HG02870 (cell line): Measurements from ENCODE around the gene OR2L5.

Experiments used
- ATAC-seq: cut with Tn5 transposase; IDR thresholded peaks from one replicate; pipeline ENCODE4 v1.9.1; 2021; ENCODE audit warnings: mild to moderate bottlenecking, moderate library complexity; ENCODE audit not compliant: unreplicated experiment

Gene OR2L5, protein sequence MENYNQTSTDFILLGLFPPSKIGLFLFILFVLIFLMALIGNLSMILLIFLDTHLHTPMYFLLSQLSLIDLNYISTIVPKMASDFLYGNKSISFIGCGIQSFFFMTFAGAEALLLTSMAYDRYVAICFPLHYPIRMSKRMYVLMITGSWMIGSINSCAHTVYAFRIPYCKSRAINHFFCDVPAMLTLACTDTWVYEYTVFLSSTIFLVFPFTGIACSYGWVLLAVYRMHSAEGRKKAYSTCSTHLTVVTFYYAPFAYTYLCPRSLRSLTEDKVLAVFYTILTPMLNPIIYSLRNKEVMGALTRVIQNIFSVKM

DNA sequence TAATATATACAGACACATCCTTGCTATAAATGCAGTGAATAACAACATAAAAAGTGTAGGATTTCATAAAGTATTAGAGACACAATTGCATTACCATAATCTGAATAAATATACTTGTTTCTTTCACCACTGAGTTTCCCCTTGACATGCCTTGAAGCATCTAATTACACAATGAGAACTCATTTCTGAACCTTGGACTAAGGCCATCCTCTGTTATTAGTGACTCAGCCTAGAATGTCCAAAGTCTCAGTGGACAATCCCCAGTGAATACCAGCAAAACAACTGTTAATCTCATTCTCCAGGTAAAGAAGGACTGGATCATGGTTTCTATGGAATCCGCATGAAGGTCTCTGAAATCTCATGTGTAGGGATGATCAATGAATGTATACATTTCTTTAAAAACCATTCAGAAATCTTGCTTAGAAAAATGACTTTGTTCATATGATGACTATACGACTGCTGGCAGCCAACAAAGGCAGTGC lies at the start of gene OR2L5:
Gene OR2L5 (plus strand): TSS at position 432 of the 482 bp plus-strand sequence. CDS start 8,288 bp downstream, outside the sequence.
- ATAC-seq: no peak

DNA sequence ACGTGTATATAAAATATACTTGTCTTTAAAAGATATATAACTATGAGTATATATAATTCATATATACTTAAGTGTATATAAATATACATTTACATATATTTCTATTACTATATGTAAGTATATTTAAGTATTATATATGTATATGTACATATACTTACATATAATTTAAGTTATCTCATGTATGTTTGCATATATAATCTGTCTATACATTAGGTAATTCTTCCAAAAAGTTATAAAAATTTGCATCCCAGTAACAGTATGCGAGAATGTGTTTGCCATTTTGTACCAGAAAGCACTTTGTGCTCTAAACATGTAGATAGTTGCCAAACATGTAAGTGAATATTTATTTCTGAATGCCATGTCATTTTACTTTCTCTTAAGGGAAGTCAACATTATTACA lies 48.5 kb upstream of the OR2L5 start, which contains the start of gene OR2AK2:
Gene OR2AK2 (plus strand): TSS at position 301 of the 400 bp plus-strand sequence. CDS start 144 bp downstream, outside the sequence.
- no peak for ATAC-seq

DNA sequence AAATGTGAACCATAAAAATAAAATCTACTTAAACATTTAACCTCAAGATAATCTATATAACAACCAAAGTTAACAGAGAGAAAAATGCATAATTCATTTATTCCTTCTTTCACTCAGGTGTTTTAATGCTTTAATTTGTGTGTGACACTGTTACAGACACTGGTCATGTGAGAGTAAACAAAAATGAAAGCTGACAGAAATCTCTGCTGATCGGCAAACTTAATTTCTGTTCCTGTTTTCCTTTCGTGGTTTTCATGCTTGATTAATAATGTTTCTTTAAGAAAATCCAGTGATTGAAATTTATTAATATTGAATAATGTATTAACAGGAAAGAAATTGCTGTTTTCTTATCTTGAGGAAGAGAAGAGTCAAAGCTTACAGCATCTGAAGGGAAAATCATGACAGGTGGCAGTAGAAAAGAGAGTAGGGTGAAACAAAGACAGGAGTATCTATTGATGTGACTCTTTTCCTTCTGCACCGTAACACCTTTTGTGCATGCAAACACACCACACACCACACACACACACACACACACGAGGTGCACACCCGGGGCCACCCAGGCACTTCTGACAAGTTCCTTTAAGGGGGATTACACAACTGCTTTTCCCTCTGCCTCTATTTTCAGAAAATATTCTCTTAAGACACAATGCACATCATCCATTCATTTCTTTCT lies 46.8 kb upstream of the OR2L5 start:
- peak; percentile 86 for ATAC-seq

DNA sequence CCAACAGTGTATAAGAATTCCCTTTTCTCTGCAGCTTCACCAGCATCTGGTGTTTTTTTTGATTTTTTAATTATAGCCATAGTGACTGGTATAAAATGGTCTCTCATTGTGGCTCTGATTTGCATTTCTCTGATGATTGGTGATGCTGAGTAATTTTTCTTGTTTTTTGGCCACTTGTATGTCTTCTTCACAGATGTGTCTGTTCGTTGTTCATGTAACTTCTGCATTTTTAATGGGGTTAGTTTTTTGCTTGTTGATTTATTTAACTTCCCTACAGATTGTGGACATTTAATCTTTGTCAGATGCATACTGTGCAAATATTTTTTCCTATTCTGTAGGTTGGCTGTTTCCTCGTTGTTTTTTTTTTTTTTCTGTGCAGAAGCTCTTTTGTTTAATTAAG lies 20.5 kb upstream of the OR2L5 start:
- no peak for ATAC-seq

DNA sequence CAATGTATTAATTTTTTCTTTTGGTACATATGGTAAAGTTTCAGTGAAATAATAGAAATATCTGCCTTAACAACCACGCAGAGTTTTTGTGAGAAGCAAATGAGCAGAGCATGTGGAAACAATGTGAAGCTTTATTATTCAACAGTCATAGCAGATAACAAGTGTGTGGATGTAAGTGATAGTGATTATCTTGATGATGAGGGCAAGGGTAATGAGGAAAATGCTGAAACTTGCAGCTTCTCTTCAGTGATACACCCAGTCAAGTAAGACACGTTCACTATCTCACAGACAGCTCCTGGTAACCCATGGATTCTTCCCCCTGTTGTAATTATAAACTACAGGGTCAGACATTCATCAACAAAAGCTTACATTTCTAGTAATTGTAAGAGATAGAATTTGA lies 14.6 kb upstream of the OR2L5 start:
- no peak for ATAC-seq

DNA sequence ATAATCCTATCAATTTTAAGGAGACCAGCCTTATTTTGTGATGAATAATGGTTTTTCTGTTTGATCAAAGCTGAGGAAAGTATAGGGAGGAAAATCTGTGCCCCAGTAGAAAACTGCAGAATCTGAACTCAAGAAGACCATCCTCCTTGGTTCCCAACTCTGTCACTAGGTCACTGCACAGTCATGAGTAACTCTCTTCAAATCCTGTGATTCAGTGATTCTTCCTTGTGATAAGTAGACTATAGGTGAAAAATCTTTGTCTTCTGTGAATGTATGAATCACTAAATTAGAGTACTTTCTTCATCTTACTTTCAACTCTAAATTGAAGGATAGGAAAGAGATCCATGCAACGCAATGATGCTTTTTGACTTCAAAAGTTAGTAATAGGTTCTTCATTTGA lies 13.3 kb upstream of the OR2L5 start:
- ATAC-seq: no peak

DNA sequence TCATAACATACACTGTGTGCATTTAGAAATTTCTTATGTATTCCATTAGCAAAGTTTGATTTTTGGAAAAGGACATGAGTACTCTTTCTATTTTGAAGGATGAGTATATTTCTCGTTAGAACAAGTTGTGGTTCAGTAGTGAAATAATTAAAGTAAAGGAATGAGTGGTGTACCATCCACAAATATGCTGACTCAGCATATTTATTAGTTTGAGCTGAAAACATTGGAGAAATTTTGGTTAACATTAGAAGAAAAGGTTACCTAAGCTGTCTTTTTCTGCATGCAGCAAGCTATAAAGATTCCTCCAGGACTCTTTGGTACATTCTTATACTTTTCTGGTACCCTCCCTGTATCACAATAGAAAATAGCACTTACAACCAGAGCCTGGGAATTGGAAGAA lies 5.7 kb upstream of the OR2L5 start:
- no peak for ATAC-seq

DNA sequence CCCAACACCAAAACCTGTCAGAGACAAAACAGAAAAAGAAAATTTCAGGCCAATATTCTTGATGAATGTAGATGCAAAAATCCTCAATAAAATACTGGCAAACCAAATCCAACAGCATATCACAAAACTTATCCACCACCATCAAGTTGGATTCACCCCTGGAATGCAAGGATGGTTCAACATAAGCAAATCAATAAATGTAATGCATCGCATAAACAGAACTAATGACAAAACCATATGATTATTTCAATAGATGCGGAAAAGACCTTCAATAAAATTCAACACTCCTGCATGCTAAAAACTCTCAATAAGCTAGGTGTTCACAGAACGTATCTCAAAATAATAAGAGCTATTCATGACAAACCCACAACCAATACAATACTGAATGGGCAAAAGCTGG lies 3.8 kb upstream of the OR2L5 start:
- no peak for ATAC-seq

DNA sequence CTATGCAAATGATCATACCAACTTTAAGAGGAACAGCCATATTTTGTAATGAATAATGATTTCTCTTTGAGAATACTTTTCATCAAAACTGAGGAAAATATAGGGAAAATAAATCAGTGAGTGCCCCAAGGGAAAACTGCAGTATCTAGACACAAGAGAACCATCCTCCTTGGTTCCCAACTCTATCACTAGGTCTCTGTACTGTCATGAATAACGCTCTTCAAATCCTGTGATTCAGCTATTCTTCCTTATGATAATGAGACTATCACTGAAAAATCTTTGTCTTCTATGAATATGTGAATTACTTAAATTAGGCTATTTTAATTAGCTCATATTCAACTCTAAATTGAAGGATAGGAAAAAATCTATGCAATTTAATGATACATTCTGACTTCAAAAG lies 2.3 kb downstream of the OR2L5 start:
- no peak for ATAC-seq

DNA sequence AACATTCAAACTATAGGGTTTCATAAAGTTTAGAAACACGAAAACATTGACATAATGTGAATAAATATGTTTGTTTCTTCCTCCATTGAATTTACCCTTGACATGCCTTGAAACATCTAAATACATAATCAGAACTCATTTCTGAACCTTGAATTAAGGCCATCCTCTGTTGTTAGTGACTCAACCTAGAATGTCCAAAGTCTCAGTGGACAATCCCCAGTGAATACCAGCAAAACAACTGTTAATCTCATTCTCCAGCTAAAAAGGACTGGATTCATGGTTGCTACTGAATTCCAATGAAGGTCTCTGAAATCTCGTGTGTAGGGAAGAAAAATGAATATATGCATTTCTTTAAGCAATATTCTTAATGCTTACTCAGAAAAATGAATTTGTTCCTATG lies 16.3 kb downstream of the OR2L5 start, which contains the start of gene OR2L2:
Gene OR2L2 (plus strand): TSS at position 301 of the 400 bp plus-strand sequence. CDS start 8,198 bp downstream, outside the sequence.
- no peak for ATAC-seq

DNA sequence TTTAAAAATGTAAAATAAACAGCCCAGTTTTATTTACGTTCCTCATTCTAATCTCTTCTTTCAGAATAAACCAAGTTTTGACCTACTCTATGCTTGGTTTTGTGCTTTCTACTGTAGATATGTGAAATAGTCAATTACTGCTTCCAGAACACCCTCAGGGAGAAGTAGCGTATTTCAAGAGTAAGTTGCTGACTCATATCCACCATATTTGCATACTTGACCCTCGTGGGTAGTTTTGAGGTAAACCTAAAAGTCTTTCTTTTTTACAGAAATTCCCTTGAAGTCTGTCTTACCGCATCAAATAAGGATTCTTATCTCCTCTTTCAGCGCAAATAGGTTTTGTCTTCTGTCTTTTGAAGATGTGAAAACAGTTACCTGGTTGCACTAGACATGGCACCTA lies 31.7 kb downstream of the OR2L5 start:
- peak; percentile 66 for ATAC-seq

DNA sequence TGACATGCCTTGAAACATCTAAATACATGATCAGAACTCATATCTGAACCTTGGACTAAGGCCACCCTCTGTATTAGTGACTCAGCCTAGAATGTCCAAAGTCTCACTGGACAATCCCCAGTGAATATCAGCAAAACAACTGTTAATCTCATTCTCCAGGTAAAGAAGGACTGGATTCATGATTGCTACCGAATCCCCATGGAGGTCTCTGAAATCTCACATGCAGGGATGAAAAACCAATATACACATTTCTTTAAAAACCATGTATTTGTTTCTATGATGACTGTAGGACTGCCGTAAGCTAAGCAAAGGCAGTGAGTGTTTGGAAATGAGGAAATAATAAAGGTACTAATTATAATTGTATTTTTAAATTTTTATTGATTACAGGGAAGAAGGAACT lies 33.1 kb downstream of the OR2L5 start, which contains the start of gene OR2L3:
Gene OR2L3 (plus strand): TSS at position 301 of the 400 bp plus-strand sequence. CDS start 13,846 bp downstream, outside the sequence.
- no peak for ATAC-seq

DNA sequence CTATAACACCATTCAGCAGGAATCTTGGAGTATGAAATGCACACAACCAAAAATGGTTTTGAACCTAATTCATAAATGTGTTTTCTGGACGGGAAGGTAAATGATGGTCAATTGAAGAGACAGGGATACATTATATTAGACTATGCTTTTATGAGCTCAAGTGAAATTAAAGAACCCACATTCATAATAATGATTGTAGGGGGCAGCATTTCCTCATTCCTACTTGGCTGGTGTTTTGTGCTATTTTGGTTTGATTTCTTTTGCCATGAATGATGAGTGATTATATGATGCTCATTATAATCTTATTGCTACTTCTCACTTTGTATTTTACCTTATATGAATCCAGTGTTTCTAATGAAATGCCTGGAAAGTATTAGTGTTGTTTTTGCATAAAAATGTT lies 33.5 kb downstream of the OR2L5 start:
- no peak for ATAC-seq

DNA sequence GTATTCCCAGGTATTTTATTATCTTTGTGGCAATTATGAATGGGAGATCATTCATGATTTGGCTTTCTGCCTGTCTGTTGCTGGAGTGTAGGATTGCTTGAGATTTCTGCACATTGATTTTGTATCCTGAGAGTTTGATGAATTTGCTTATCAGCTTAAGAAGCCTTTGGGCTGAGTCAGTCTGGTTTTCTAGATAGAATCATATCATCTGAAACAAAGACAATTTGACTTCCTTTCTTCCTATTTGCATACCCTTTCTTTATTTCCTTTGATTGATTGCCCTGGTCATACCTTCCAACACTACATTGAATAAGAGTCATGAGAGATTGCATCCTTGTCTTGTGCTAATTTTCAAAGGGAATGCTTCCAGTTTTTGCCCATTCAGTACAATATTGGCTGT lies 41.2 kb downstream of the OR2L5 start:
- no peak for ATAC-seq

DNA sequence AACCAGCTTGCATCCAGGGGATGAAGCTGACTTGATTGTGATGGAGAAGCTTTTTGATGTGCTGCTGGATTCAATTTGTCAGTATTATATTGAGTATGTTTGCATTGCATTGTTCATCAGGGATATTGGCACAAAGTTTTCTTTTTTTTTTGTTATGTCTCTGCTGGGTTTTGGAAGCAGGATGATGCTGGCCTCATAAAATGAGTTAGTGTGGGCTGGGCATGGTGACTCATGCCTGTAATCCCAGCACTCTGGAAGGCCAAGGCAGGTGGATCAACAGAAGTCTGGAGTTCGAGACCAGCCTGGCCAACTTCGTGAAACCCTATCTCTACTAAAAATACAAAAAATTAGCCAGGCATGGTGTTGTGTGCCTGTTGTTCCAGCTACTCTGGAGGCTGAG lies 41.8 kb downstream of the OR2L5 start:
- no peak for ATAC-seq

DNA sequence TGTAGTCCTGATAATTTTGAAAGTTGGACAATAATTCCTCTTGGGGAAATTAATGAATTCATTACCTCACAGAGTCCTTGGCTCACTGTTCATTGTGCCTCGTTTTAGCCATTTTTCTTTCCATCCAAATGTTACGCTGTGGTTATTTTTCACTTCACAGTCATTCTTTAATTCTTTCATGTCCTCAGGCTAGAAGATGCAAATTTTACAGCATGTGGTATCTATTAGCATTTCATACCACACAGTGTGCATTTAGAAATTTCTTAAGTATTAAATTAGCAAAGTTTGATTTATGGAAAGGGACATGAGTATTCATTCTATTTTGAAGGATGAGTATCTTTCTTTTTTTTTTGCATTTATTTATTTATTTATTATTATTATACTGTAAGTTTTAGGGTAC lies 51.6 kb downstream of the OR2L5 start:
- no peak for ATAC-seq

DNA sequence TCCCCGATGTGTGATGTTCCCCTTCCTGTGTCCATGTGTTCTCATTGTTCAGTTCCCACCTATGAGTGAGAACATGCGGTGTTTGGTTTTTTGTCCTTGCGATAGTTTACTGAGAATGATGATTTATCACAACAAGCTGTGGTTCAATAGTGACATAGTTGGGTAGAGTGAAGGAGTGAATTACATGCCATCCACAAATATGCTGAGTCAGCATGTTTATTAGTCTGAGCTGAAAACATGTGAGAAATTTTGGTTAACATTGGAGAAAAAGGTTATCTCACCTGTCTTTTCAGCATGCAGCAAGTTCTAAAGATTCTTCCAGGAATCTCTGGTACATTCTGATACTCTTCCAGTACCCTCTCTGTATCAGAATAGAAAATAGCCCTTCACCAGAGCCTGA lies 52.1 kb downstream of the OR2L5 start:
- no peak for ATAC-seq
